SK-N-SH (cell line): ENCODE measurements around the gene BICD2. TPM values are rescaled to one million over a fixed set of nuclear protein-coding genes. Genes with fewer than 3 reads are reported as not detected.

Experiments
- CTCF ChIA-PET: fragments of 300-600, 350-600 bp; formaldehyde crosslinking; extraction: SDS; loops from one replicate; lab custom pipeline; 2021; lab: Yijun Ruan, JAX
- POLR2A ChIA-PET: fragments of 350-600 bp; sonication (Branson Sonifier 250); formaldehyde crosslinking; extraction: SDS; loops from one replicate; lab custom pipeline; 2020; ENCODE audit warnings: antibody characterized with exemption, inconsistent platforms; lab: Yijun Ruan, JAX
- DNase-seq: peaks from one replicate; pipeline ENCODE4 v3.0.0; 2012
- H2AFZ ChIP-seq: fragments of 200-600 bp; sonication (generic); 2 replicates; pipeline ENCODE4 v1.8.1; 2016; ENCODE audit warnings: antibody characterized with exemption, mild to moderate bottlenecking, low read depth
- H3F3A ChIP-seq: fragments of 200-600 bp; sonication (generic); replicated peaks from 2 replicates; pipeline ENCODE3; 2016; ENCODE audit warnings: antibody characterized with exemption, mild to moderate bottlenecking; ENCODE audit not compliant: insufficient read depth
- H3K27ac ChIP-seq, 2 experiments: fragments of 200-500 bp in 1 of 2; fragments of 200-600 bp in 1 of 2; sonication (Bioruptor generic) in 1 of 2; sonication (generic), shearing (Covaris generic) in 1 of 2; 2 replicates each; pipeline versions ENCODE4 v1.5.1 to v1.6.1; 2014 to 2016; ENCODE audit warnings: low read depth in 2 of 2, inconsistent platforms in 1 of 2, low read length in 1 of 2, mild to moderate bottlenecking in 1 of 2, mixed read lengths in 1 of 2
- H3K27me3 ChIP-seq: fragments of 200-600 bp; sonication (generic), shearing (Covaris generic); 2 replicates; pipeline ENCODE4 v1.6.1; 2016; ENCODE audit warnings: mixed run types; ENCODE audit not compliant: insufficient read depth
- H3K36me3 ChIP-seq, 2 experiments: fragments of 200-500 bp in 1 of 2; fragments of 200-600 bp in 1 of 2; sonication (Bioruptor generic) in 1 of 2; sonication (generic) in 1 of 2; replicated peaks in 1 of 2; 2 replicates each; pipeline versions ENCODE3 to v1.5.1; 2014 to 2016; ENCODE audit warnings: low read length in 1 of 2, mild to moderate bottlenecking in 1 of 2; ENCODE audit not compliant: insufficient read depth in 2 of 2, control insufficient read depth in 1 of 2
- H3K4me1 ChIP-seq, 2 experiments: fragments of 200-500 bp in 1 of 2; fragments of 200-600 bp in 1 of 2; sonication (Bioruptor generic) in 1 of 2; sonication (generic), shearing (Covaris generic) in 1 of 2; 2 replicates each; pipeline versions ENCODE4 v1.5.1 to v1.6.1; 2014 to 2016; ENCODE audit warnings: low read depth in 1 of 2, low read length in 1 of 2, mixed run types in 1 of 2; ENCODE audit not compliant: insufficient read depth in 2 of 2, control insufficient read depth in 1 of 2
- H3K4me2 ChIP-seq: fragments of 200-600 bp; sonication (generic), shearing (Covaris generic); 2 replicates; pipeline ENCODE4 v1.6.1; 2017; ENCODE audit warnings: mixed run types
- H3K4me3 ChIP-seq, 2 experiments: fragments of 200-500 bp in 1 of 2; fragments of 200-600 bp in 1 of 2; sonication (Bioruptor generic) in 1 of 2; sonication (generic), shearing (Covaris generic) in 1 of 2; 2 replicates each; pipeline versions ENCODE4 v1.5.1 to v1.8.1; 2014 to 2016; ENCODE audit warnings: low read depth in 2 of 2, inconsistent platforms in 1 of 2, low read length in 1 of 2, mild to moderate bottlenecking in 1 of 2, mixed read lengths in 1 of 2, moderate library complexity in 1 of 2
- H3K79me2 ChIP-seq: fragments of 200-600 bp; sonication (generic); 2 replicates; pipeline ENCODE4 v1.8.1; 2017; ENCODE audit warnings: mild to moderate bottlenecking; ENCODE audit not compliant: insufficient read depth
- H3K9ac ChIP-seq: fragments of 200-600 bp; sonication (generic); 2 replicates; pipeline ENCODE4 v1.6.1; 2017; ENCODE audit warnings: mixed run types
- H3K9me2 ChIP-seq: fragments of 200-600 bp; sonication (generic); 2 replicates; pipeline ENCODE4 v1.6.1; 2017; ENCODE audit warnings: mixed run types
- H3K9me3 ChIP-seq: fragments of 200-600 bp; sonication (generic); 2 replicates; pipeline ENCODE4 v1.6.1; 2017; ENCODE audit warnings: mixed run types, mild to moderate bottlenecking, moderate library complexity
- H4K20me1 ChIP-seq: fragments of 200-600 bp; sonication (generic); 2 replicates; pipeline ENCODE4 v1.6.1; 2017; ENCODE audit warnings: mild to moderate bottlenecking, mixed run types; ENCODE audit not compliant: insufficient read depth
- CHD2 ChIP-seq: fragments of 150-350 bp; IDR thresholded peaks from 2 replicates; pipeline ENCODE4 v1.6.1; 2018; ENCODE audit warnings: low read length; ENCODE audit not compliant: partially characterized antibody
- EP300 ChIP-seq, 2 experiments: IDR thresholded peaks; 2 replicates each; pipeline versions ENCODE4 v1.4.0 to v1.6.1; 2012; ENCODE audit warnings: borderline replicate concordance in 1 of 2, low read depth in 1 of 2, low read length in 1 of 2
- FOXJ3 ChIP-seq: sonication (generic); formaldehyde crosslinking; IDR thresholded peaks from 2 replicates; pipeline ENCODE4 v1.5.1; 2020; ENCODE audit warnings: mild to moderate bottlenecking, missing genetic modification reagents
- GABPA ChIP-seq: IDR thresholded peaks from 2 replicates; pipeline ENCODE4 v1.4.0; 2012; ENCODE audit warnings: low read depth, mild to moderate bottlenecking
- MEF2A ChIP-seq: IDR thresholded peaks from 2 replicates; pipeline ENCODE4 v1.4.0; 2012; ENCODE audit warnings: low read depth, borderline replicate concordance
- MXI1 ChIP-seq: IDR thresholded peaks from 2 replicates; pipeline ENCODE4 v1.6.1; 2012; ENCODE audit warnings: mild to moderate bottlenecking, low read depth, low read length, improper control_type of control experiment
- RAD21 ChIP-seq: IDR thresholded peaks from 2 replicates; pipeline ENCODE4 v1.6.1; 2012; ENCODE audit warnings: mild to moderate bottlenecking, low read length
- REST ChIP-seq: IDR thresholded peaks from 2 replicates; pipeline ENCODE4 v1.6.1; 2012; ENCODE audit warnings: mild to moderate bottlenecking, low read depth, low read length, moderate library complexity
- TAF1 ChIP-seq: IDR thresholded peaks from 2 replicates; pipeline ENCODE4 v1.6.1; 2012; ENCODE audit warnings: low read depth, mild to moderate bottlenecking, low read length, moderate library complexity, borderline replicate concordance
- USF1 ChIP-seq: IDR thresholded peaks from 2 replicates; pipeline ENCODE4 v1.4.0; 2012; ENCODE audit warnings: low read depth, borderline replicate concordance
- WGBS: methylation state at CpG from one replicate; pipeline ENCODE4 v1.1.6; 2017; ENCODE audit warnings: low lambda C conversion rate; 5-methylcytosine and 5-hydroxymethylcytosine counted together
- polyA plus RNA-seq, 3 experiments: library from polyadenylated mRNA; depleted of rRNA; stranded (reverse); fragments of >200 nt; gene quantifications; 2 replicates each; pipeline ENCODE4 v1.2.3, GENCODE V29; 2012
- TF ChIP-seq, protein P1 (sequence below): IDR thresholded peaks from 2 replicates; pipeline ENCODE4; 2012
- TF ChIP-seq, protein P2 (sequence below): fragments of 150-350 bp; IDR thresholded peaks from 2 replicates; pipeline ENCODE4 v1.6.1; 2017; ENCODE audit warnings: antibody characterized with exemption, low read length, low read depth, borderline replicate concordance

BICD2 gene
- polyA plus RNA-seq, 1 of the 3 experiments (the other 2 are of a cell fraction), result 19.6 TPM

- 0 out of 2 replicates have a peak, but pooled peaks cover 10% of the 10 kb centered on the region for H4K20me1 ChIP-seq
- CTCF ChIA-PET, result interaction anchor here (9.1 kb wide), 1 partner anchor 70 kb away, joined by 177 read pairs; no protein-coding TSS in a partner anchor
- H2AFZ ChIP-seq, result no peak overlapping the region
These were observed 43.7 kb downstream of the BICD2 start for GRCh38 chr9:92720807-92721535.

More at GRCh38 chr9:92720807-92721535, 43.7 kb downstream of the BICD2 start:
- Histone ChIP-seq H3K27ac (no peak overlapping the region), H3K9me2 (no peaks in the 10 kb centered on the region), H3F3A (no peaks in the 10 kb centered on the region), H3K4me2 (no peak overlapping the region), H3K79me2 (peaks cover 12% of the 10 kb centered on the region), H3K4me3 (no peak overlapping the region), H3K27me3 (no peaks in the 10 kb centered on the region), H3K9ac (no peak overlapping the region), H3K9me3 (no peaks in the 10 kb centered on the region), H3K4me1 (peaks cover 0 to 19% of the 10 kb centered on the region in 2 experiments; a peak in 1 of 4 replicates), H3K36me3 (peaks cover 3 to 67% of the 10 kb centered on the region in 2 experiments)
- POLR2A ChIA-PET, result no interaction called here
- TF ChIP-seq, protein P1, sequence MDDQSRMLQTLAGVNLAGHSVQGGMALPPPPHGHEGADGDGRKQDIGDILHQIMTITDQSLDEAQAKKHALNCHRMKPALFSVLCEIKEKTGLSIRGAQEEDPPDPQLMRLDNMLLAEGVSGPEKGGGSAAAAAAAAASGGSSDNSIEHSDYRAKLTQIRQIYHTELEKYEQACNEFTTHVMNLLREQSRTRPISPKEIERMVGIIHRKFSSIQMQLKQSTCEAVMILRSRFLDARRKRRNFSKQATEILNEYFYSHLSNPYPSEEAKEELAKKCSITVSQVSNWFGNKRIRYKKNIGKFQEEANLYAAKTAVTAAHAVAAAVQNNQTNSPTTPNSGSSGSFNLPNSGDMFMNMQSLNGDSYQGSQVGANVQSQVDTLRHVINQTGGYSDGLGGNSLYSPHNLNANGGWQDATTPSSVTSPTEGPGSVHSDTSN, result no peak
- TF ChIP-seq EP300 (IDR thresholded peaks at IDR 0.05; ENCODE audit: borderline replicate concordance in 1 of 2, low read depth in 1 of 2, low read length in 1 of 2), result no peak
- TF ChIP-seq CHD2, result no peak
- TF ChIP-seq TAF1, result no peak
- no peak for TF ChIP-seq MXI1
- no peak for TF ChIP-seq USF1
- no peak for TF ChIP-seq FOXJ3 (CRISPR knock-in tag)
- no peak for TF ChIP-seq REST
- no peak for TF ChIP-seq MEF2A
- TF ChIP-seq, protein P2, sequence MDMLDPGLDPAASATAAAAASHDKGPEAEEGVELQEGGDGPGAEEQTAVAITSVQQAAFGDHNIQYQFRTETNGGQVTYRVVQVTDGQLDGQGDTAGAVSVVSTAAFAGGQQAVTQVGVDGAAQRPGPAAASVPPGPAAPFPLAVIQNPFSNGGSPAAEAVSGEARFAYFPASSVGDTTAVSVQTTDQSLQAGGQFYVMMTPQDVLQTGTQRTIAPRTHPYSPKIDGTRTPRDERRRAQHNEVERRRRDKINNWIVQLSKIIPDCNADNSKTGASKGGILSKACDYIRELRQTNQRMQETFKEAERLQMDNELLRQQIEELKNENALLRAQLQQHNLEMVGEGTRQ, result no peak
- no peak for TF ChIP-seq RAD21
- TF ChIP-seq GABPA, result no peak
- DNase-seq, result no peak
- 92% methylated on average over 8 of the region's 8 CpGs for WGBS
